ENCODE data around the gene NHS. TPM values are rescaled to one million over a fixed set of nuclear protein-coding genes. Genes with fewer than 3 reads are reported as not detected.

NHS gene
- total RNA-seq, 1 donor from 2014 or later: 8.3 TPM

GRCh38 chrX:17413228-17413627 is 38.2 kb downstream of the NHS start:
- Mint-ChIP-seq H3K4me1 (peaks cover 38% of the 10 kb centered on the region), H3K27me3 (ENCODE audit: low read depth) (peaks cover 12% of the 10 kb centered on the region), H3K36me3 (no peaks in the 10 kb centered on the region), H3K9me3 (no peaks in the 10 kb centered on the region), H3K4me3 (no peak overlapping the region), H3K27ac (no peak overlapping the region)
- no peak for TF ChIP-seq CTCF (IDR thresholded peaks at IDR 0.05; ENCODE audit: unreplicated experiment)
- DNase-seq (ENCODE audit: low spot score in 2 of 2, unreplicated experiment in 2 of 2): no peak

- DNase-seq (ENCODE audit: low spot score in 2 of 2, unreplicated experiment in 2 of 2): no peak
- H3K4me1 Mint-ChIP-seq: peaks cover 38% of the 10 kb centered on the region
- H3K27me3 Mint-ChIP-seq (ENCODE audit: low read depth): peaks cover 14% of the 10 kb centered on the region
- TF ChIP-seq CTCF (IDR thresholded peaks at IDR 0.05; ENCODE audit: unreplicated experiment): no peak
- H3K4me3 Mint-ChIP-seq: no peak overlapping the region
- no peaks in the 10 kb centered on the region for H3K36me3 Mint-ChIP-seq
- H3K9me3 Mint-ChIP-seq: no peaks in the 10 kb centered on the region
- H3K27ac Mint-ChIP-seq: no peak overlapping the region
Observed at GRCh38 chrX:17414027-17414658, 39.1 kb downstream of the NHS start.

GRCh38 chrX:17414839-17415238 is 39.8 kb downstream of the NHS start:
- TF ChIP-seq CTCF (IDR thresholded peaks at IDR 0.05; ENCODE audit: unreplicated experiment): no peak
- Mint-ChIP-seq H3K27me3 (ENCODE audit: low read depth) (peaks cover 15% of the 10 kb centered on the region), H3K36me3 (no peaks in the 10 kb centered on the region), H3K27ac (no peak overlapping the region), H3K4me1 (peaks cover 38% of the 10 kb centered on the region), H3K4me3 (no peak overlapping the region), H3K9me3 (no peaks in the 10 kb centered on the region)
- DNase-seq (ENCODE audit: low spot score in 2 of 2, unreplicated experiment in 2 of 2): no peak

- H3K36me3 Mint-ChIP-seq: no peaks in the 10 kb centered on the region
- no peak overlapping the region for H3K27ac Mint-ChIP-seq
- peaks cover 15% of the 10 kb centered on the region for H3K27me3 Mint-ChIP-seq (ENCODE audit: low read depth)
- H3K4me1 Mint-ChIP-seq: peaks cover 38% of the 10 kb centered on the region
- H3K9me3 Mint-ChIP-seq: no peaks in the 10 kb centered on the region
- no peak for DNase-seq (ENCODE audit: low spot score in 2 of 2, unreplicated experiment in 2 of 2)
- H3K4me3 Mint-ChIP-seq: no peak overlapping the region
- TF ChIP-seq CTCF (IDR thresholded peaks at IDR 0.05; ENCODE audit: unreplicated experiment): no peak
Observed at GRCh38 chrX:17415242-17415810, 40.3 kb downstream of the NHS start.

- Mint-ChIP-seq H3K9me3 (no peaks in the 10 kb centered on the region), H3K36me3 (no peaks in the 10 kb centered on the region), H3K27ac (no peak overlapping the region), H3K4me1 (peaks cover 38% of the 10 kb centered on the region), H3K27me3 (ENCODE audit: low read depth) (peaks cover 15% of the 10 kb centered on the region), H3K4me3 (no peak overlapping the region)
- no peak for TF ChIP-seq CTCF (IDR thresholded peaks at IDR 0.05; ENCODE audit: unreplicated experiment)
- no peak for DNase-seq (ENCODE audit: low spot score in 2 of 2, unreplicated experiment in 2 of 2)
Observed at GRCh38 chrX:17417372-17417771, 42.4 kb downstream of the NHS start.

All from mesothelial cell of epicardium (in vitro differentiated cells).